HG03442 (cell line): ENCODE measurements around the gene PAIP2.
A peak's percentile ranks its signal among the peaks of the same experiment; 100 is the strongest.
"Not testable (repeated sequence)": the region's sequence is repeated elsewhere in the genome, so short reads cannot be mapped to it uniquely, and the experiment has no call there.

Source experiments
- ATAC-seq: cut with Tn5 transposase; IDR thresholded peaks from one replicate; pipeline ENCODE4 v1.9.1; 2021; ENCODE audit warnings: mild to moderate bottlenecking, moderate library complexity; ENCODE audit not compliant: unreplicated experiment

PAIP2 gene

GRCh38 chr5:139377226-139377625 is 35.6 kb downstream of the PAIP2 start:
- no peak for ATAC-seq

GRCh38 chr5:139378101-139378825 is 36.6 kb downstream of the PAIP2 start:
- ATAC-seq: no peak

GRCh38 chr5:139378941-139379361 is 37.3 kb downstream of the PAIP2 start:
- no peak for ATAC-seq

- ATAC-seq: no peak
Measured at GRCh38 chr5:139379626-139380449, 38.2 kb downstream of the PAIP2 start.

- no peak for ATAC-seq
Measured at GRCh38 chr5:139381837-139382761, 40.4 kb downstream of the PAIP2 start.

GRCh38 chr5:139382807-139383206 is 41.2 kb downstream of the PAIP2 start:
- no peak for ATAC-seq

GRCh38 chr5:139383275-139383992 is 41.8 kb downstream of the PAIP2 start, which contains the start of gene SLC23A1:
Gene SLC23A1 (minus strand): TSS chr5:139383297. CDS start chr5:139383253, 44 bp downstream.
- ATAC-seq: no peak

- no peak for ATAC-seq
Measured at GRCh38 chr5:139383993-139384590, 42.4 kb downstream of the PAIP2 start.

GRCh38 chr5:139384591-139385051 is 43.0 kb downstream of the PAIP2 start:
- ATAC-seq: no peak

GRCh38 chr5:139385061-139386049 is 43.7 kb downstream of the PAIP2 start:
- ATAC-seq: no peak

- ATAC-seq: no peak
Measured at GRCh38 chr5:139386050-139386438, 44.4 kb downstream of the PAIP2 start.

- not testable (repeated sequence) for ATAC-seq
Measured at GRCh38 chr5:139386956-139387355, 45.3 kb downstream of the PAIP2 start.

- no peak for ATAC-seq
Measured at GRCh38 chr5:139387611-139388197, 46.0 kb downstream of the PAIP2 start.

GRCh38 chr5:139388198-139388821 is 46.7 kb downstream of the PAIP2 start:
- no peak for ATAC-seq

- ATAC-seq: peak; percentile 38
Measured at GRCh38 chr5:139389701-139390638, 48.3 kb downstream of the PAIP2 start, which contains the start of gene MZB1. Gene MZB1 (minus strand): TSS chr5:139389913. CDS start chr5:139389856, 57 bp downstream.
